ENCODE data around the gene CCR2.

Gene CCR2

DNA sequence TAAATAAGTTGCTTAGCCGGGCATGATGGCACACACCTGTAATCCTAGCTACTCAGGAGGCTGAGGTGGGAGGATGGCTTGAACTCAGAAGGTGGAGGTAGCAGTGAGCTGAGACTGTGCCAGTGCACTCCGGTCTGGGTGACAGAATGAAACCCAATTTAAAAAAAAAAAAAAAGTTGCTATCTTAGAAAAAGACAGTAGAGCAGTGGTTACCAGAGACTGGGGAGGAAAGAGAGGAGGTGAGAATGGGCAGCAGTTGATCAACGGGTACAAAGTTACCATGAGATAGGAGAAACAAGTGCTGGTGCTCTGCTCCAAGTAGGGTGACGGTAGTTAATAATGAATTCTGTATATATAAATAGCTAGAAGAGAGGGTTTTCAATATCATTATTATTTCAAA, 821 bp upstream of the CCR2 start:
- no peak for FAIRE-seq
- DNase-seq (ENCODE audit: insufficient read length, low spot score): no peak

GRCh38 chr3:46354478-46354877, 567 bp downstream of the CCR2 start:
- DNase-seq (ENCODE audit: insufficient read length, low spot score) (no peak), FAIRE-seq (no peak)

GRCh38 chr3:46354984-46355383, 1.1 kb downstream of the CCR2 start:
- FAIRE-seq (no peak), DNase-seq (ENCODE audit: insufficient read length, low spot score) (no peak)

- FAIRE-seq (no peak), DNase-seq (ENCODE audit: insufficient read length, low spot score) (no peak)
Measured at GRCh38 chr3:46356276-46356675, 2.4 kb downstream of the CCR2 start.

GRCh38 chr3:46356909-46357308, 3.0 kb downstream of the CCR2 start:
- no peak for DNase-seq (ENCODE audit: insufficient read length, low spot score)
- FAIRE-seq: no peak

DNA sequence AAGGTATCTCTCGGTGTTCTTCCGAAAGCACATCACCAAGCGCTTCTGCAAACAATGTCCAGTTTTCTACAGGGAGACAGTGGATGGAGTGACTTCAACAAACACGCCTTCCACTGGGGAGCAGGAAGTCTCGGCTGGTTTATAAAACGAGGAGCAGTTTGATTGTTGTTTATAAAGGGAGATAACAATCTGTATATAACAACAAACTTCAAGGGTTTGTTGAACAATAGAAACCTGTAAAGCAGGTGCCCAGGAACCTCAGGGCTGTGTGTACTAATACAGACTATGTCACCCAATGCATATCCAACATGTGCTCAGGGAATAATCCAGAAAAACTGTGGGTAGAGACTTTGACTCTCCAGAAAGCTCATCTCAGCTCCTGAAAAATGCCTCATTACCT, 4.6 kb downstream of the CCR2 start:
- FAIRE-seq (no peak), DNase-seq (ENCODE audit: insufficient read length, low spot score) (no peak)

DNA sequence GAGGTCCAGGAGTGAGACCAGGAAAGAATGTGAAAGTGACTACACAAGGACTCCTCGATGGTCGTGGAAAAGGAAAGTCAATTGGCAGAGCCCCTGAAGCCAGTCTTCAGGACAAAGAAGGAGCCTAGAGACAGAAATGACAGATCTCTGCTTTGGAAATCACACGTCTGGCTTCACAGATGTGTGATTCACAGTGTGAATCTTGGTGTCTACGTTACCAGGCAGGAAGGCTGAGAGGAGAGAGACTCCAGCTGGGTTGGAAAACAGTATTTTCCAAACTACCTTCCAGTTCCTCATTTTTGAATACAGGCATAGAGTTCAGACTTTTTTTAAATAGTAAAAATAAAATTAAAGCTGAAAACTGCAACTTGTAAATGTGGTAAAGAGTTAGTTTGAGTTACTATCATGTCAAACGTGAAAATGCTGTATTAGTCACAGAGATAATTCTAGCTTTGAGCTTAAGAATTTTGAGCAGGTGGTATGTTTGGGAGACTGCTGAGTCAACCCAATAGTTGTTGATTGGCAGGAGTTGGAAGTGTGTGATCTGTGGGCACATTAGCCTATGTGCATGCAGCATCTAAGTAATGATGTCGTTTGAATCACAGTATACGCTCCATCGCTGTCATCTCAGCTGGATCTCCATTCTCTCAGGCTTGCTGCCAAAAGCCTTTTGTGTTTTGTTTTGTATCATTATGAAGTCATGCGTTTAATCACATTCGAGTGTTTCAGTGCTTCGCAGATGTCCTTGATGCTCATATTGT, 6.0 kb downstream of the CCR2 start:
- DNase-seq (ENCODE audit: insufficient read length, low spot score) (no peak), FAIRE-seq (no peak)

GRCh38 chr3:46360907-46361306, 7.0 kb downstream of the CCR2 start:
- FAIRE-seq (no peak), DNase-seq (ENCODE audit: insufficient read length, low spot score) (no peak)

- peak; percentile 19 for DNase-seq (ENCODE audit: insufficient read length, low spot score)
- no peak for FAIRE-seq
Measured at GRCh38 chr3:46361408-46362283, 7.7 kb downstream of the CCR2 start.

DNA sequence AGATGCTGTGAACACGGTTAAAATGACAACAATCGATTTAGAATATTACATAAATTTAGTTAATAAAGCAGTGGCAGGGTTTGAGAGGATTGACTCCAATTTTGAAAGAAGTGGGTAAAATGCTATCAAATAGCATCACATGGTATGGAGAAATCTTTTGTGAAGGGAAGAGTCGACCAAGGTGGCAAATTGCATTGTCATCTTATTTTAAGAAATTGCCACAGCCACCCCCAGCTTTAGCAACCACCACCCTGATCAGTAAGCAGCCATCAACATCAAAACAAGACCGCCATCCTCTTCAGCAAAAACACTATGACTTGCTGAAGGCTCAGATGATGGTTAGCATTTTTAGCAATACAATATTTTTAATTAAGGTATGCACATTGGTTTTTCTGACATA, 11.1 kb downstream of the CCR2 start:
- no peak for FAIRE-seq
- no peak for DNase-seq (ENCODE audit: insufficient read length, low spot score)

DNA sequence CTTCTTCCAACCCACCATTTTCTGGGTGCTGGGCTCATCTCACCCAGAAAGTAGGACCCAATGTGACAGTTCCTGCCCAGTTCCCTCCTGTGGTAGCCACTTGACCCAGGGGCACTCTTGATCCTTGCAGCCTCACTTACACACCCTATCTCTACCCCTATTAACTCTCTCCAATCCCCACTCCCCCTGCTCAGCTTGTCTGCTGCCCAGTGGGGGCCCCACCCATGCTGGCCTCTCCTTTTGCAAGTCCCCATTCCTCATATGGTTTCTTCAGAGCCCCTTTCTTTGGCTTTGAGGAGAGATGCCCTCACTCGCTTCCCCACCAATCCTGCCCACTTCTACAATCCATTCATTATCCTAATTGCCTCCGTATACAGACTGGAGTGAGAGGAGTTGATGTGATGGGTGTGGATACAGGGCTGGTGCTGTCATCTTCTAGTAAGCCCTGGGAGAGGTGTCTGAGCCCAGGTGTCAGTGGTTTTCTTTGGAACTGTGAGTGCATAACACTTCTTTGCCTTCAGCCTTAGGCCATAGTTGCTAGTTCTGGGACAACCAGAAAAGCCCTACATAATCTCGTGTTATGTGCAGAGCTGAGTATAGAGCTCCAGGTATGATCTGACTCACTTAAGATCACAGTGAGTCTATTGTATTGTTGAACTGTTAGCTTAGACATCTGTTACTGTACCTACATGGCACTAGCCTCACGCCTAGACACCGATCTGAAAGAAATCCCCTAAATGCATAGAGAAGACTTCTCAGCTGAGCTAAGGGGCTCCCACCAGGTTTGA, 12.0 kb downstream of the CCR2 start:
- DNase-seq (ENCODE audit: insufficient read length, low spot score) (no peak), FAIRE-seq (no peak)

DNA sequence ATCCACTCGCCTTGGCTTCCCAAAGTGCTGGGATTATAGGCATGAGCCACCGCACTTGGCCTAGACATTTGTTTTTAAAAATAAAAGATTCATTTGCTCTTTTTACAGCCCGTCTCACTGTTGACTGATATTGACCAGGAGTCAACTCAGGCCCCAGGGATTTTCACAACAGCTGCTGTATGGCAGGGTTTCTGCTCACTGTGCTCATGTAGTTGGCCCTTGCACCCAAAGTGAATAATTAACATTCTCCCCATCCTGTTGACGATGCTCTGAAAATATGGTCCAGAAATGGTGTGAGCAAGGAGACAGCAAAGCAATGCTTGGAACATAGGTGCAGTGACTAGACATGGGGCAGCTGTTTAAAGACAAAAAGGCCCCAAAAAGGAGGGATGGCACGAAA, 13.9 kb downstream of the CCR2 start:
- DNase-seq (ENCODE audit: insufficient read length, low spot score) (no peak), FAIRE-seq (no peak)

GRCh38 chr3:46368569-46368968, 14.7 kb downstream of the CCR2 start:
- FAIRE-seq (peak; percentile 52), DNase-seq (ENCODE audit: insufficient read length, low spot score) (no peak)

DNA sequence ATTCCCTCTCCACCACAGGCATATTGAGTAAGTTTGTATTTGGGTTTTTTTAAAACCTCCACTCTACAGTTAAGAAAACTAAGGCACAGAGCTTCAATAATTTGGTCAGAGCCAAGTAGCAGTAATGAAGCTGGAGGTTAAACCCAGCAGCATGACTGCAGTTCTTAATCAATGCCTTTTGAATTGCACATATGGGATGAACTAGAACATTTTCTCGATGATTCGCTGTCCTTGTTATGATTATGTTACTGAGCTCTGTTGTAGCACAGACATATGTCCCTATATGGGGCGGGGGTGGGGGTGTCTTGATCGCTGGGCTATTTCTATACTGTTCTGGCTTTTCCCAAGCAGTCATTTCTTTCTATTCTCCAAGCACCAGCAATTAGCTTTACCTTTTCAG, 15.2 kb downstream of the CCR2 start:
- no peak for FAIRE-seq

DNA sequence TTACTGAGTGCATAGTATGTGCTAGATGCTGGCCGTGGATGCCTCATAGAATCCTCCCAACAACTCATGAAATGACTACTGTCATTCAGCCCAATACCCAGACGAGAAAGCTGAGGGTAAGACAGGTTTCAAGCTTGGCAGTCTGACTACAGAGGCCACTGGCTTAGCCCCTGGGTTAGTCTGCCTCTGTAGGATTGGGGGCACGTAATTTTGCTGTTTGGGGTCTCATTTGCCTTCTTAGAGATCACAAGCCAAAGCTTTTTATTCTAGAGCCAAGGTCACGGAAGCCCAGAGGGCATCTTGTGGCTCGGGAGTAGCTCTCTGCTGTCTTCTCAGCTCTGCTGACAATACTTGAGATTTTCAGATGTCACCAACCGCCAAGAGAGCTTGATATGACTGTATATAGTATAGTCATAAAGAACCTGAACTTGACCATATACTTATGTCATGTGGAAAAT, 15.8 kb downstream of the CCR2 start:
- no peak for DNase-seq (ENCODE audit: insufficient read length, low spot score)
- FAIRE-seq: no peak

More for the DNA sequence above, 15.2 kb downstream of the CCR2 start:
- DNase-seq (ENCODE audit: insufficient read length, low spot score): no peak

- FAIRE-seq: no peak
- DNase-seq (ENCODE audit: insufficient read length, low spot score): no peak
Measured at GRCh38 chr3:46370839-46371518, 17.1 kb downstream of the CCR2 start, which contains the start of gene CCR5. CCR5 (plus strand) TSS chr3:46370946; CDS start chr3:46372903, 1,957 bp downstream.

DNA sequence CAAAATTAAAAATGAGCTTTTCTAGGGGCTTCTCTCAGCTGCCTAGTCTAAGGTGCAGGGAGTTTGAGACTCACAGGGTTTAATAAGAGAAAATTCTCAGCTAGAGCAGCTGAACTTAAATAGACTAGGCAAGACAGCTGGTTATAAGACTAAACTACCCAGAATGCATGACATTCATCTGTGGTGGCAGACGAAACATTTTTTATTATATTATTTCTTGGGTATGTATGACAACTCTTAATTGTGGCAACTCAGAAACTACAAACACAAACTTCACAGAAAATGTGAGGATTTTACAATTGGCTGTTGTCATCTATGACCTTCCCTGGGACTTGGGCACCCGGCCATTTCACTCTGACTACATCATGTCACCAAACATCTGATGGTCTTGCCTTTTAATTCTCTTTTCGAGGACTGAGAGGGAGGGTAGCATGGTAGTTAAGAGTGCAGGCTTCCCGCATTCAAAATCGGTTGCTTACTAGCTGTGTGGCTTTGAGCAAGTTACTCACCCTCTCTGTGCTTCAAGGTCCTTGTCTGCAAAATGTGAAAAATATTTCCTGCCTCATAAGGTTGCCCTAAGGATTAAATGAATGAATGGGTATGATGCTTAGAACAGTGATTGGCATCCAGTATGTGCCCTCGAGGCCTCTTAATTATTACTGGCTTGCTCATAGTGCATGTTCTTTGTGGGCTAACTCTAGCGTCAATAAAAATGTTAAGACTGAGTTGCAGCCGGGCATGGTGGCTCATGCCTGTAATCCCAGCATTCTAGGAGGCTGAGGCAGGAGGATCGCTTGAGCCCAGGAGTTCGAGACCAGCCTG, 17.8 kb downstream of the CCR2 start:
- DNase-seq (ENCODE audit: insufficient read length, low spot score): no peak

GRCh38 chr3:46372492-46373359, 18.8 kb downstream of the CCR2 start:
- no peak for FAIRE-seq
- DNase-seq (ENCODE audit: insufficient read length, low spot score): peak; percentile 32

More for the DNA sequence above, 17.8 kb downstream of the CCR2 start:
- no peak for FAIRE-seq

- FAIRE-seq: no peak
- DNase-seq (ENCODE audit: insufficient read length, low spot score): no peak
Measured at GRCh38 chr3:46374755-46375154, 20.8 kb downstream of the CCR2 start.

Measured in HTR-8/SVneo (cell line).